ENCODE measurements around the gene DOCK4.

DNA sequence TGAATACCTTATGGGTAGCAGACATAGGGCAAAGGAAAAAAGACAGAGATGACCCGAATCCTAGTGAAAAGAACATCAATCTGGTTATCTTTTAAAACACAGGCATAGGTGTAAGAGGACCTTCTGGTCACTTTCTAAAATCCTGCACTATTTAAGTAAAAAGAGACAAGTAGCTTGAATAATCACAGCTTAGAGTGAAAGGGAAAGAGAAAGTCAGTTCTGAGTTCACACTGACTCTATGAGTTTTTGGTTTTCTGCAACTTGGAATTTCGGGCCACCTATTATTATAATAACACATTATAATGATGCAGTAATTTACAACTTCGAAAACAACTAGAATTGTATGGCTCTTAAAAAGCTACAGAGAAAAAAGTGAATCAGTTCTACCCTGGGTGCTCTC is 247.8 kb downstream of the DOCK4 start:
- TF ChIP-seq EP300 (IDR thresholded peaks at IDR 0.05) (no peak), POLR2AphosphoS5 (IDR thresholded peaks at IDR 0.05) (no peak)
- TF ChIP-seq, protein P1, sequence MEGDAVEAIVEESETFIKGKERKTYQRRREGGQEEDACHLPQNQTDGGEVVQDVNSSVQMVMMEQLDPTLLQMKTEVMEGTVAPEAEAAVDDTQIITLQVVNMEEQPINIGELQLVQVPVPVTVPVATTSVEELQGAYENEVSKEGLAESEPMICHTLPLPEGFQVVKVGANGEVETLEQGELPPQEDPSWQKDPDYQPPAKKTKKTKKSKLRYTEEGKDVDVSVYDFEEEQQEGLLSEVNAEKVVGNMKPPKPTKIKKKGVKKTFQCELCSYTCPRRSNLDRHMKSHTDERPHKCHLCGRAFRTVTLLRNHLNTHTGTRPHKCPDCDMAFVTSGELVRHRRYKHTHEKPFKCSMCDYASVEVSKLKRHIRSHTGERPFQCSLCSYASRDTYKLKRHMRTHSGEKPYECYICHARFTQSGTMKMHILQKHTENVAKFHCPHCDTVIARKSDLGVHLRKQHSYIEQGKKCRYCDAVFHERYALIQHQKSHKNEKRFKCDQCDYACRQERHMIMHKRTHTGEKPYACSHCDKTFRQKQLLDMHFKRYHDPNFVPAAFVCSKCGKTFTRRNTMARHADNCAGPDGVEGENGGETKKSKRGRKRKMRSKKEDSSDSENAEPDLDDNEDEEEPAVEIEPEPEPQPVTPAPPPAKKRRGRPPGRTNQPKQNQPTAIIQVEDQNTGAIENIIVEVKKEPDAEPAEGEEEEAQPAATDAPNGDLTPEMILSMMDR (IDR thresholded peaks at IDR 0.05) = no peak
